COLO829 (cell line): ENCODE measurements around the gene TENM3.
A peak's percentile ranks its signal among the peaks of the same experiment; 100 is the strongest.

Experiments used
- DNase-seq: peaks from one replicate; pipeline ENCODE4 v3.0.0; 2012; ENCODE audit warnings: low spot score

The TENM3 gene

DNA sequence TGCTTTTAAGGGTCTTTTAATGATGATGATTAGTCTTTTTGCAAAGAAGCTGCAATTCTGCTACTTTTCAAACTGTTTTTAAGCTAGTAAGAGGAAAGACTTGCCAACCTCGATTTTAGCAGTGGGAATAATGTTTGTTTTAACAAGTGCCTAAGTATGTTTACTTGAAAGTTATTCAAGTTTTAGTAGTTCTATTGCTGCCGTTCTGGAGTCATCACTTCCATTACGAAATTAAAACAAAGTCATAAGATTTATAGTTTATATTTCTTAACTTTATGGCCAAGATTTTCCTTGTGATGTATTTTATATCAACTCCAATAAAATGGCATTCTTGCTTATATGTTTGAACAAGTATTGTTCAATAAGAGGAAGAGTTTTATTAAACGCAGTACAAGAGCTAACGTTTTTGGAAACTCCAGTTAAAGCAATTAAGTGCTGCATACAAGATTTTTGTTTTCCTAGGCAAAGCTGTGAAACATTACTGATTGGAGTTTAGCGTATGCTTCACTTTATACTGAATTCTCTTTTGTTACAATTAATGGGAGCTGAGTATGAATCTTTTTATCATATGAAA, 211.3 kb downstream of the TENM3 start:
- no peak for DNase-seq

DNA sequence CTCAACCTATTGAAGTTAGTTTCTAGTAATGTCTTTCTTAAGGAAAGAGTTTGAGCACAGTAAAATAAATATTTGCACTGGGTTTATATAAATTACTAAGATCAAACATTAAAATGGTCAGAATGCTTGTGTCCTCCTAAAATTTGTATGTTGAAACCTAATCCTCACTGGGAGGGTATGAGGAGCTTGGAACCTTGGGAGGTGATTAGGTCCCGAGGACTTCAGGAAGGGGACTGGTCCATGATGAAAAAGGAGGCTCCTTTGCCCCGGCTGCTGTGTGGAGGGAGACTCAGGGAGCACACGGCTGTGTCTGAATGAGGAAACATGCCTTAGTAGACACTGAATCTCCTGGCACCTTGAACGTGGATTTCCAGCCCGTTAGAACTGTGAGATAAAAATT, 221.9 kb downstream of the TENM3 start:
- DNase-seq, result no peak

DNA sequence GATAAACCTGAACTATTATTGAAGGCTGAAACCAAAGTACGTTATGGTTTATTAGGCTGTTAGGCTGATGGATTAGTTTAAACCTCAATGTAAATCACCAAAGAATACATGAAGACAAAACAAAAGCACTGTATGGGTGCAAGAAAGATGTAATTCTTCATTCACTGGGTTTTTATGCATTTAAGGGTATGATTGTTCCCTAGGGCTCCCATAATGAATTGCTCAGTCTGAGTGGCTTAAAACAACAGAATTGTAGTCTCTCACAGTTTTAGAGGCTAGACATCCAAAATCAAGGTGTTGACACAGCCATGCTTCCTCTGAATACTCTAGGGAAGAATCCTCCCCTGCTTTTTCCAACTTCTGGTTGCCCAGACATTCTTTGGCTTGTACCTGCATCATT, 222.8 kb downstream of the TENM3 start:
- DNase-seq, result no peak

- no peak for DNase-seq
Observed at GRCh38 chr4:182470215-182470614, 227.0 kb downstream of the TENM3 start.

- no peak for DNase-seq
Observed at GRCh38 chr4:182475539-182475938, 232.3 kb downstream of the TENM3 start.

GRCh38 chr4:182478475-182478874, 235.3 kb downstream of the TENM3 start:
- peak; percentile 70 for DNase-seq

DNA sequence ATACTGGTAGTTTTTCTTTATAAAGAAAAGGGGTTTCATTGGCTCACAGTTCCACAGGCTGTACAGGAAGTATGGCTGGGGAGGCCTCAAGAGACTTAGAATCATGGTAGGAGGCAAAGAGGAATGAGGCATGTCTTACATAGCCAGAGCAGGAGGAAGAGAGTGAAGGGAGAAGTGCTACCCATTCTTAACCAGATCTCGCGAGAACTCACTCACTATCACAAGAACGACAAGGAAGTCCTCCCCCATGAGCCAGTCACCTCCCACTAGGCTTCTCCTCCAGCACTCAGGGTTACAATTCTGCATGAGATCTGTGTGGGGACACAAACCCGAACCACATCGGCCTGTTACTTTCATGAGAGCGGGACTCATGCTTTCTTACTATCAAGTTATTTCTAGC, 240.5 kb downstream of the TENM3 start:
- DNase-seq, result no peak

GRCh38 chr4:182486881-182487280, 243.7 kb downstream of the TENM3 start:
- DNase-seq, result no peak

- no peak for DNase-seq
Observed at GRCh38 chr4:182488896-182489295, 245.7 kb downstream of the TENM3 start.

GRCh38 chr4:182489607-182490006, 246.4 kb downstream of the TENM3 start:
- no peak for DNase-seq

DNA sequence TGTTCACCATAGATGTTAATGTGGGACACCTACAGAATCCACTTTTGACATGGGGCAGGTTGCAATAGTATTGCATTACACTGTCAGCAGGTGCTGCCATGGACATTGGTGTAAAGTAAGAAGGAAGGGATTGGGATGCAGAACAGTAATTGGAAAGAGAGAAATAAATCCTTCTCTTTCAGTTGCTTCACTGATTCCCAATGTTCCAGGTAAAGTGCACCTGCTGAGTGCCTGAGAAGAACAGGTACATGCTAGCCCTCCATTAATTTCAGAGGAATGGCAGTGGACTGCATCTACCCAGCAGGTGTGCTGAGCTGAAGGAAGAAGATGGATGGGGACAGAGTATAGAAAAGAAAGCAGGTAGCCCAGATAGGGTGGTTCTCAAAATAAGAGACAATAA, 248.5 kb downstream of the TENM3 start:
- DNase-seq, result no peak

GRCh38 chr4:182492423-182492822, 249.2 kb downstream of the TENM3 start:
- no peak for DNase-seq

DNA sequence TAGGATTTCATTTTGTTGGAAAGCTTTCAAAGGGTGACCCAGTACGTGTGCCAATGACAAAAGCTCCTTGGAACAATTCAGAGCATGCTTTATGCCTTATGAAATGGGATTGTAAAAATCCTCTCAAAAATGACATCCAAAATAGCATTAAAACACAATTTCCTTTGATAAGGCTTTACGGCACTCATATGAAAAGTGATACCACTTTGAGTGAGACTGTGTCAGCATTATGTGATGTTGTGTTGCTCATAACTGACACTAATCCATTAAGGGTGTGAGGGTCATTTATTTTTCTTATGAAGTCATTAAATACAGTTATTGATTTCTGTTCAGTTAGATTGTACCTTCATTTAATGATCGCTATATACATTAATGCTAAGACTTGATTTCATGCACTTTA, 250.2 kb downstream of the TENM3 start:
- DNase-seq, result no peak

DNA sequence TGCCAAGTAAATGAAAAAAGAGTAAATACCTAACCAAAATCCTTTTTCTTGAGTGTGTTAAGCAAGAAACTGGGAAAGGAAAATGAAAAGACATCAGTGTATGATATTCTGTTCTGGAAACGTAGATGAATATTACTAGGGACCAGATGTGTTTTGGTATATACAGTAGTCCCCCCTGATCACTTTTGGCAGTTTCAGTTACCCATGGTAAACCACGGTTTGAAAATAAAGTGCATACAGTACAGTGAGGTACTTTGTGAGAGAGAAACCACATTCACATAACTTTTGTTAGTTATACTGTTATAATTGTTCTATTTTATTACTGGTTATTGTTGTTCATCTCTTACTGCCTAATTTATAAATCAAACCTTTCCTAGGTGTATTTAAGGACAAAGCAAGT, 250.9 kb downstream of the TENM3 start:
- no peak for DNase-seq

DNA sequence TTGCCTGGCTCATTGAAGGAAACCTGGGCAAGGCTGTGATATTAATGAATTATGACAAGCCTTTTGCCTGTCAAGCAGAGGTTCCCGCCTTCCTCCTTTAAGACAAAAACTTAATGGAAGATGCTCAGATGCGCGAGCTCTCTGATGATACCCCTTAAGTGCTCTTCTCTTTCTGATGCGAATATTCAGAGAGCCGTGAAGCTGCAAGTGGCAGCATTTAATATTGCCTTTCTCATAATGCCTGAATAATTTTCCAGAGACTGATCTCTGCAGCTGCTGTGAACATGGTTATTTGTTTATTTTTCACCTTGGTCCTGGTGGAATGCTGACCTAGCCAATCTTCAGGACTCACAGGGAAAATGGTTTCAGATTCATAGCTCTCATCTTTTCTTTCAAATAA, 251.8 kb downstream of the TENM3 start:
- DNase-seq, result no peak

DNA sequence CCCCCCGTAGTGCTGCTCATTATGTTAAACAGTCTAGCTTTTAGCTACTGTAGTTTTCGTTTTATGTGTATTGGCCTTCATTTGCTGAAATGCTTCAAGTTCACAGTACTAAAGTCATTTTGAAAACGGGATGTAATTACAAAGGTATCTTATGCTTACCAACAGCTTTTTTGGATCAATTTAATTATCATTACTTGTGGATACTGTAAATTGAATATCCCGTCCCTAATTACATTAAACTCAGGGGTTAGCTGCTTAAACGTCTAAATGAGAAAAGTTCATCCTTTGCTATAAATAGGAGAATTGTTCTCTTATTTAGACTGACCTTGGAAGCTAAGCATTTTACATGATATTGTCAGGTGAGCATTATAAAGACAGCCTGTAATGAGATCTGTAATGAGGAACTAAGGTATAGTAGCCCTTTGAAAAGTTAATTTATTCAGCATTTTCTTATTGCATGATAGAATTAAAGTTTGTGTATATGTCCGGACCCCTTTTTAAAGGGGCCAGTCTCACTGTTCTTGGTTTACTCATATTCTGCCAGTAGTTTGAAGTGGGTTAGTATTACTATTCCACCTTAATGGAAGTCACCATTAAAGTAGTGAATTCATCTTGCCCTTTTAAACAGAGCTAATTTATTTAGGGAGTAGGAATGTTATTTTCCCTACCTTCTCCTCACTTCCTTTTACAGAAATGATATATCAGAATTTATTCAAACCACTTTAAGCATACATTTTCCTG, 252.6 kb downstream of the TENM3 start:
- DNase-seq, result no peak

GRCh38 chr4:182496408-182496807, 253.2 kb downstream of the TENM3 start:
- no peak for DNase-seq

DNA sequence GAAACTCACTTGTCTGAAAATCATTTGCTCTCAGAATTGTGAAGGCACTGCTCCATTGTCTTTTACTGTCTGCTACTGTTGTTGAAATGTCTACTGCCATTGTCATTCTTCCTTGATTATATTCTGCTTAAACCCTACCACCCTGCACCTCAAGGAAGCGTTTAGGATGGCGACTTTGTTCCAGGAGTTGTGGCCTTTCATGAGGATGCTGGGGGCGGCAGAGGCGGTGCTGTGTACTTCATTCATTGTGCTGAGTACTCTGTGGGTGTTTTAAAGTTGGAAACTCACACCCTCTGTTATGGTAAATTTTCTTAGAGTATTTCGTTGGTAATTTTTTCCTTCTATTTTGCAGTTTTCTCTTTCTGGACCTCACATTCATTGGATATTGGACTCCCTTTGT, 258.9 kb downstream of the TENM3 start:
- DNase-seq, result no peak

GRCh38 chr4:182504463-182504862, 261.3 kb downstream of the TENM3 start:
- DNase-seq, result no peak

- DNase-seq, result no peak
Observed at GRCh38 chr4:182507805-182508204, 264.6 kb downstream of the TENM3 start.

DNA sequence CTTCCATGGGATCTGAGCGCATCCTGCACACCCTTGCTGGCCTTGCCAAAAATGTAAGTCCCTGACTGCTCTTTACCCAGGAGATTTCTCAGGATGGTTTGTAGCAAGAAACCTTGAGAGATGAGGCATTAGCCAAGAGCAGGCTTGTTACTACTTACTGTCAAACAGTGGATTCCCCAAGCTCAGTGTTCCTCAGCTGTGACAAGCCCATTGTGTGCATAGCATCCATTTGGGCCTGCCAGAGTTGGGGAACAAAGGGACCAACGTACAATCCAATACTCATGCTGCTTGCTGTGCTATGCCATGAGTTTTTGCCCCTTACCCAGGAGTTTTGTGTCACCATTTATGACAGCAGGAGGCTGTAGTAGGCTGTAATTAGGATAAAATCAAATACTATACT, 267.6 kb downstream of the TENM3 start:
- DNase-seq, result no peak

DNA sequence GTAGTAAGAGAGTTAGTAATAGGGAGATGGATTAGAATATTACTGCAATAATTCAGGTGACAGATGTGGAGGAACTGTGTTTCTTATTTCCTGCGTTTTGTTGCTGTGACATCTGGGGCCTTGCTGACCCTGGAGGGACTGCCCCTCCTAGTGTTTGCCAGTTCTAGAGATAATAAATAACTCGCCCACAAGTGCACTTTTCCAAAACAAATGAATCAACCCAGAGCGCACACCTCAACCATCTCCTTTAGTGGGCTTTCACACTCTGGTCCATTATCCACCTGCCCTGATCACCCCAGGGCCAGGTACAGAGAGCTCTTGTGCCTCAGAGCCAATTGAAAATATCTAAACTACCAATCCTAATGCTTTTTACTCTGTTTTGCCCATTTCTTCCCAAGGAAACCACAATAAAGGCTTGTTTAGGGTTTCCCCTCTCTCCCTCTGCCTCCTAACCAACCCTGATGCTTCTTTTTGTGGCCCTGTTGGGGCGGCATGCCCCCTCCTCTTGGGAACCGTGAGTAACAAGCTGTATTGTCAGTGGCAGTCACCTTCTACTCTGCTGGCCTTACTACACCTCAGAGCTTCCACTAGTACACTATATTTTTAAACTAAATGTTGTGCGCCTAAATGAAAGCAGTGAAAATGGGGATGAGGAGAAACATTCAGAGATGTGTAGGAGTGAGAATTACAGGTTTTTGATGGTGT, 270.5 kb downstream of the TENM3 start:
- no peak for DNase-seq

DNA sequence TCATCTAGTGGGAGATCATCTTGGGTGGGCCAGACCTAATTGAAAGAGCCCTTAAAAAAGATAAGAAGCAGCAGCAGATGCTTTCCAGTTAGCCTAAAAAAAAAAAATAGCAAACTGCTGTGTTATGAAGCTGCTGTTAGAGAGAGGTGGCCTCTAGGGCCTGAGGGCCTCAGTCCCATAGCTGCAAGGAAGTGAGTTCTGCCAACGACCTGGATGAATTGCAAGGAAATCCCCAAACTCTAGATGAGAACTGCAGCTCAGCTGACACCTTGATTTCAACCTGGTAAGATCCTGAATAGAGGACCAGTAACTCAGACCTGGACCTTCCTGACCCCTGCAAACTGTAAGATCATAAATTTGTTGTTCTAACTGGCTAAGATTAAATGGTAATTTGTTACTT, 275.2 kb downstream of the TENM3 start:
- DNase-seq, result no peak

DNA sequence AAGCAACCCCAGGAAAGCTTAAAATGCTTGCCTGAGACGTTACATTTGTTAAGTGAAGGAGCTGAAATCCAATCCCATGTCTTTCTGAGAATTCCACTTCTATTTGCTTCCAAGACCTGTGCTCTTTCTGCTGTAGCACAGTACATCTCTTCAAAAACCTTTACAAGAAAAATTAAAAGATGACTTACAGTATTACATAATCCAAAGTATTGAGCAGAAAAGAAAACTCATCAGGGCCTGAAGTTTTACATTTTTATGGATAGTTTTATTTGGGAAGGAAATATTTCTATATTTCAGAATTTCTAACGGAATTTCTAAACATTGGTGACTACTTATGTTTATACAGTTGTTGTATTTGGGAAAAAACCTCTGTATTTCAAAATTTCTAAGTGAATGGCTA, 276.3 kb downstream of the TENM3 start:
- no peak for DNase-seq
